SH-SY5Y (cell line): Measurements from ENCODE around the gene LBR.

Source experiments
- GATA2 ChIP-seq: IDR thresholded peaks from 2 replicates; pipeline ENCODE4 v1.6.1; 2011; ENCODE audit warnings: mild to moderate bottlenecking, low read depth, low read length
- GATA3 ChIP-seq: IDR thresholded peaks from 2 replicates; pipeline ENCODE4 v1.6.1; 2011; ENCODE audit warnings: low read depth, mild to moderate bottlenecking, low read length, moderate library complexity

DNA sequence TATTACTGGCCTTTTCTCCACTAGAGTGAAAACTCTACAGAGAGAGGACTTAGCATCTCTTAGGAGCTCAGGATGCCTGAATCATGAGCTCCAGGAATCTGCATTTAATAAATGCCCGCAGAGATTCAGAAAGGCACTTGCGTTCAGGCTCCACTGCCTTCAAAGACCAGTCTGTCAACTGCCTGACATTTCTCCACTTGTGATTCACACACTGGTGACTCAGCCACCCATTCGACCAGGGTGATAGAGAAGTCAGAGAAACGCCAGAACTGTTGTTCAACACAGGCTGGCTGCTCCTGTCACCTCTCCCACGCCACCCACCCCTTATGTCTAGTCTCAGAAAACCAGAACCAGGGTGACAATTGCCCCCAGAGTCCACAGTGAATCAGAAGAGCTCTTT lies 26.9 kb upstream of the LBR start:
- TF ChIP-seq GATA2 = no peak
- TF ChIP-seq GATA3 = no peak
